ENCODE results near the gene OPCML.

The OPCML gene

DNA sequence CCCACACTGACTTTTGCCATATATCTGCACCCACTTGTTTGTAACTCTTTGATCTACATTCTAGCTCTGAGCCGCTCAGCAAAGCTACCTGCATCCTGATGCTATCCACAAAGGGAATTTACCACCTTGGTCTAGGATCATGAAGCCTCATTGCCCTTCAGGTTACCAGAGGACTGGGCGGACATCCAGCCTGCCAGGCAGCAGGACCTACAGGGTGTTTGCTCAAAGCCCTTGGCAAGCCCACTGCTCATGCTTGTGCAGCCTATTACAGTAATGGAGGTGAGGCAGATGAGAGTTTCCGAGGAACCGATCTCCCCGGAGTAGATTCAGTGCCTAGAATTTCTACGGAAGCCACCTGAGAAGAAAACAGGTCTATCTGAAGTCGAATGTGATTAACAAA is 417.2 kb downstream of the OPCML start:
- Histone ChIP-seq H3K4me3 (ENCODE audit: insufficient read depth, low read length, poor library complexity, severe bottlenecking) (no peak overlapping the region), H4K20me1 (ENCODE audit: low read depth, low read length) (no peaks in the 10 kb centered on the region), H3K9me3 (ENCODE audit: insufficient read depth, low read length) (no peaks in the 10 kb centered on the region), H3K9me2 (replicated peaks; ENCODE audit: insufficient read depth, low read length) (no peaks in the 10 kb centered on the region), H3K79me2 (ENCODE audit: insufficient read depth, low read length) (no peaks in the 10 kb centered on the region), H3K4me2 (ENCODE audit: low read depth, low read length, poor library complexity, severe bottlenecking) (no peak overlapping the region), H3K27ac (ENCODE audit: low read depth, low read length) (no peak overlapping the region), H3K27me3 (ENCODE audit: low read length) (no peaks in the 10 kb centered on the region), H2AFZ (ENCODE audit: low read depth, low read length, severe bottlenecking) (no peak overlapping the region), H3K36me3 (ENCODE audit: low read length) (no peaks in the 10 kb centered on the region), H3K9ac (ENCODE audit: low read length) (no peak overlapping the region), H3F3A (ENCODE audit: insufficient read depth) (no peaks in the 10 kb centered on the region)
- no peak for TF ChIP-seq EZH2phosphoT487 (conservative IDR thresholded peaks at IDR 0.05; ENCODE audit: low read length)
- TF ChIP-seq, protein P1, sequence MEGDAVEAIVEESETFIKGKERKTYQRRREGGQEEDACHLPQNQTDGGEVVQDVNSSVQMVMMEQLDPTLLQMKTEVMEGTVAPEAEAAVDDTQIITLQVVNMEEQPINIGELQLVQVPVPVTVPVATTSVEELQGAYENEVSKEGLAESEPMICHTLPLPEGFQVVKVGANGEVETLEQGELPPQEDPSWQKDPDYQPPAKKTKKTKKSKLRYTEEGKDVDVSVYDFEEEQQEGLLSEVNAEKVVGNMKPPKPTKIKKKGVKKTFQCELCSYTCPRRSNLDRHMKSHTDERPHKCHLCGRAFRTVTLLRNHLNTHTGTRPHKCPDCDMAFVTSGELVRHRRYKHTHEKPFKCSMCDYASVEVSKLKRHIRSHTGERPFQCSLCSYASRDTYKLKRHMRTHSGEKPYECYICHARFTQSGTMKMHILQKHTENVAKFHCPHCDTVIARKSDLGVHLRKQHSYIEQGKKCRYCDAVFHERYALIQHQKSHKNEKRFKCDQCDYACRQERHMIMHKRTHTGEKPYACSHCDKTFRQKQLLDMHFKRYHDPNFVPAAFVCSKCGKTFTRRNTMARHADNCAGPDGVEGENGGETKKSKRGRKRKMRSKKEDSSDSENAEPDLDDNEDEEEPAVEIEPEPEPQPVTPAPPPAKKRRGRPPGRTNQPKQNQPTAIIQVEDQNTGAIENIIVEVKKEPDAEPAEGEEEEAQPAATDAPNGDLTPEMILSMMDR (IDR thresholded peaks at IDR 0.05; ENCODE audit: insufficient read depth, low read length, poor library complexity, severe bottlenecking), result no peak

DNA sequence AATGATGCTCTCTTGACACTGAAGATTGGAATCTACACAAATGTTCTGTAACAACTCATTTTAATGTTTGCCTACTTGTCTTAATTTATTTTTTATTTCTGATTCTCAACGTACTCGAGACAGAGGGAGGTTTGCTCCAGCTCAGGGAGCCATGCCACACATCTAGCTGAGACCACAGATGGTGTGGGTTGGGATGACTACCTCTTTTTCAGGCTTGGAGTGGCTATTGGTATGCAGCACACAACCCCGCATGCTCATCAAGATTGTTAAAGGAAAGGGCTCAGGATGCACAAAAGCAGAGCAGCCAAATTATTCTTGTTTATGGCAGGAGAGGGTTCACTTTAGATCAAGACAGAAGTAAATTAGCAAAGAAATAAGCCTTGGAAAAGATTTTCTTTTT is 424.5 kb downstream of the OPCML start:
- H3K36me3 ChIP-seq (ENCODE audit: low read length), result no peaks in the 10 kb centered on the region
- no peak overlapping the region for H3K4me2 ChIP-seq (ENCODE audit: low read depth, low read length, poor library complexity, severe bottlenecking)
- no peaks in the 10 kb centered on the region for H4K20me1 ChIP-seq (ENCODE audit: low read depth, low read length)
- H3K9ac ChIP-seq (ENCODE audit: low read length), result no peak overlapping the region
- no peak for TF ChIP-seq EZH2phosphoT487 (conservative IDR thresholded peaks at IDR 0.05; ENCODE audit: low read length)
- TF ChIP-seq, protein P1 (IDR thresholded peaks at IDR 0.05; ENCODE audit: insufficient read depth, low read length, poor library complexity, severe bottlenecking), result no peak
- H3K9me2 ChIP-seq (replicated peaks; ENCODE audit: insufficient read depth, low read length), result no peaks in the 10 kb centered on the region
- no peaks in the 10 kb centered on the region for H3K9me3 ChIP-seq (ENCODE audit: insufficient read depth, low read length)
- no peaks in the 10 kb centered on the region for H3K27me3 ChIP-seq (ENCODE audit: low read length)
- H3K4me3 ChIP-seq (ENCODE audit: insufficient read depth, low read length, poor library complexity, severe bottlenecking), result no peak overlapping the region
- no peaks in the 10 kb centered on the region for H3K79me2 ChIP-seq (ENCODE audit: insufficient read depth, low read length)
- H3K27ac ChIP-seq (ENCODE audit: low read depth, low read length), result no peak overlapping the region
- H2AFZ ChIP-seq (ENCODE audit: low read depth, low read length, severe bottlenecking), result no peak overlapping the region
- no peaks in the 10 kb centered on the region for H3F3A ChIP-seq (ENCODE audit: insufficient read depth)

DNA sequence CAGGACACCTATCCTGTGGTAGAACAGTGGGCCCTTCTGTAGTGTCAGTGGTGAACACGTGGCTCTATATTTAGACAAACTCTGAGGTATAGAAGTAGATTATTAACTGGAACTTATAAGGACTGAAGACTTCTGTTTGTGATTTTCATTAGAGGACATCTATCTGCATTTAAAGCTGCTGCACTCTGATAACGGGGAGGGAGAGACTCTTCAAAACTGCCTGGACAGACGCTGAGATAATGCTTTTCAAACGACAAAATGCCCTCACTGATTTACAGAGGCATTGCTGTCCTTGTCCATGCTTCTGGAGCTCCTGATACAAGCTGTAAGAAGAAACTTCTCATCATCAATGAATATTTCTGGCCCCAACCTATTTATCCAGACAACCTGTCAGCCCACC is 425.2 kb downstream of the OPCML start:
- no peak overlapping the region for H3K9ac ChIP-seq (ENCODE audit: low read length)
- H3K4me3 ChIP-seq (ENCODE audit: insufficient read depth, low read length, poor library complexity, severe bottlenecking), result no peak overlapping the region
- H3K4me2 ChIP-seq (ENCODE audit: low read depth, low read length, poor library complexity, severe bottlenecking), result no peak overlapping the region
- TF ChIP-seq EZH2phosphoT487 (conservative IDR thresholded peaks at IDR 0.05; ENCODE audit: low read length), result no peak
- TF ChIP-seq, protein P1 (IDR thresholded peaks at IDR 0.05; ENCODE audit: insufficient read depth, low read length, poor library complexity, severe bottlenecking), result no peak
- H3F3A ChIP-seq (ENCODE audit: insufficient read depth), result no peaks in the 10 kb centered on the region
- H3K27me3 ChIP-seq (ENCODE audit: low read length), result no peaks in the 10 kb centered on the region
- H3K9me2 ChIP-seq (replicated peaks; ENCODE audit: insufficient read depth, low read length), result no peaks in the 10 kb centered on the region
- H4K20me1 ChIP-seq (ENCODE audit: low read depth, low read length), result no peaks in the 10 kb centered on the region
- no peaks in the 10 kb centered on the region for H3K79me2 ChIP-seq (ENCODE audit: insufficient read depth, low read length)
- H3K9me3 ChIP-seq (ENCODE audit: insufficient read depth, low read length), result no peaks in the 10 kb centered on the region
- H2AFZ ChIP-seq (ENCODE audit: low read depth, low read length, severe bottlenecking), result no peak overlapping the region
- no peak overlapping the region for H3K27ac ChIP-seq (ENCODE audit: low read depth, low read length)
- no peaks in the 10 kb centered on the region for H3K36me3 ChIP-seq (ENCODE audit: low read length)
